Measurements from ENCODE around the gene PALB2. TPM values are rescaled to one million over a fixed set of nuclear protein-coding genes. Genes with fewer than 3 reads are reported as not detected.
"Not testable (repeated sequence)": the region's sequence is repeated elsewhere in the genome, so short reads cannot be mapped to it uniquely, and the experiment has no call there.

PALB2 gene
- total RNA-seq, 2 donors from 2014 or later = 8.2 to 8.7 TPM

- no peaks in the 10 kb centered on the region for H3K9me3 ChIP-seq (ENCODE audit: control insufficient read depth, low read length, poor library complexity, severe bottlenecking)
- Mint-ChIP-seq H3K36me3 (ENCODE audit: low read depth) (peaks cover 2% of the 10 kb centered on the region), H3K27me3 (no peaks in the 10 kb centered on the region), H3K4me3 (no peak overlapping the region), H3K27ac (no peak overlapping the region), H3K4me1 (peaks cover 11% of the 10 kb centered on the region)
- ATAC-seq = no peak
- DNase-seq = no peak
Measured at GRCh38 chr16:23668873-23669272, 27.8 kb upstream of the PALB2 start.

- H3K27me3 Mint-ChIP-seq = no peaks in the 10 kb centered on the region
- peaks cover 2% of the 10 kb centered on the region for H3K36me3 Mint-ChIP-seq (ENCODE audit: low read depth)
- no peaks in the 10 kb centered on the region for H3K9me3 ChIP-seq (ENCODE audit: control insufficient read depth, low read length, poor library complexity, severe bottlenecking)
- H3K4me1 Mint-ChIP-seq = peaks cover 11% of the 10 kb centered on the region
- no peak overlapping the region for H3K4me3 Mint-ChIP-seq
- DNase-seq (no peak), ATAC-seq (no peak)
- no peak overlapping the region for H3K27ac Mint-ChIP-seq
Measured at GRCh38 chr16:23668225-23668624, 27.1 kb upstream of the PALB2 start.

DNA sequence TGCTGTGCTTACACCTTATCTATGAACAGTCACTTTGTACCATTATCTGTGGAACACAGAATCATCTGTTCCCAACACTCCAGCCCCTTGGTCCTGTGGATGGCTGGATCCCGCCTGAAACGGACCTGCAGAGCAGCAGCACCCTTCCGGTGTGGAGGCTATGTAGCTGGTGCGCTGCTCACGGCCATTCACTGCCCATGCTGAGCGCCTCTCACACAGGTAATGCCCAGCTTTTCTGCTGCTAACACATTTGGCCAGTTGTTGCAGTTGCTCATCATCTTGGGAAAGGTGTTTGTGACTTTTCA is 26.2 kb upstream of the PALB2 start:
- H3K4me3 Mint-ChIP-seq = no peak overlapping the region
- ATAC-seq = no peak
- H3K4me1 Mint-ChIP-seq = peaks cover 11% of the 10 kb centered on the region
- no peaks in the 10 kb centered on the region for H3K27me3 Mint-ChIP-seq
- no peak for DNase-seq
- H3K27ac Mint-ChIP-seq = no peak overlapping the region
- no peaks in the 10 kb centered on the region for H3K9me3 ChIP-seq (ENCODE audit: control insufficient read depth, low read length, poor library complexity, severe bottlenecking)
- peaks cover 2% of the 10 kb centered on the region for H3K36me3 Mint-ChIP-seq (ENCODE audit: low read depth)

DNA sequence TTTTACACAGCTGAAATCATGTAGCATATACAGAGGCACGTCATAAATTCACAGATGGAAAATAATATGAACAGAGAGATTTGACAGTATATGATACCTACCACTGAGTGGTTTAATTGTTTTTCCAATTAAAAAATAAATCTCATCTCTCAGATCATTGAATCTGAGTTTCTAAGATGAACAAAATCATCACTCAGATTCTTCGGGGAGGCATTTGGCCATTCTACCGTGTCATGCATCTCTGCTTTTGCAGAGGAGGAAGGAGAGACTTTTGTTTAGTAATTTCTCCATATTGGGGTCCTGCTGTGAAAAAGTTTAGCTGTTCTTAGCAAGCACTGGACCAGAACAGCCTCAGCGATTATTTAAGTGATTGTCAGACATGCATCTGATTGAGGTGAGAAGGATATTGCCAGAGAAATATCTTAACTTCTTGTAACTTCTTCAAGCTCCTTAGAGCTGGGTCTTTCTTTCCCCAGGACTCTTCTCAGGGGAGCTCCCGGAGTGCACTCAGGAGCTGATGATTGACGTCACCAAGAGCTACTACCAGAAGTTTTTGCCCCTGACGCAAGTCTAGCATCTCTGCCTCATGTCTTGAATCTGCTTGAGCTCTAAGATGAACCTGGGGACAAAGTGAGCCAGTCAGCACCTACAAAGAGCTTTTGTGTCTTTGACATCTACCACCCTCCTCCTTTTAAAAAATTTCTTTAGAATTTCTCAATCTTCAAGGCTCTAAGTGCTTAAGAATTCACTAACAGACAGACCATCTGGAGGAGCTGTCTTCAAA is 25.7 kb upstream of the PALB2 start:
- Mint-ChIP-seq H3K4me3 (no peak overlapping the region), H3K36me3 (ENCODE audit: low read depth) (peaks cover 2% of the 10 kb centered on the region), H3K4me1 (peaks cover 11% of the 10 kb centered on the region), H3K27ac (no peak overlapping the region), H3K27me3 (no peaks in the 10 kb centered on the region)
- no peak for DNase-seq
- ATAC-seq = no peak
- no peaks in the 10 kb centered on the region for H3K9me3 ChIP-seq (ENCODE audit: control insufficient read depth, low read length, poor library complexity, severe bottlenecking)

GRCh38 chr16:23663918-23664317 is 22.8 kb upstream of the PALB2 start:
- no peaks in the 10 kb centered on the region for H3K9me3 ChIP-seq (ENCODE audit: control insufficient read depth, low read length, poor library complexity, severe bottlenecking)
- DNase-seq (no peak), ATAC-seq (no peak)
- Mint-ChIP-seq H3K4me3 (no peak overlapping the region), H3K27ac (no peak overlapping the region), H3K27me3 (no peaks in the 10 kb centered on the region), H3K4me1 (peaks cover 3% of the 10 kb centered on the region), H3K36me3 (ENCODE audit: low read depth) (peaks cover 3% of the 10 kb centered on the region)

GRCh38 chr16:23651943-23652468 is 10.9 kb upstream of the PALB2 start:
- no peak overlapping the region for H3K4me3 Mint-ChIP-seq
- H3K27ac Mint-ChIP-seq = no peak overlapping the region
- H3K9me3 ChIP-seq (ENCODE audit: control insufficient read depth, low read length, poor library complexity, severe bottlenecking) = no peaks in the 10 kb centered on the region
- H3K36me3 Mint-ChIP-seq (ENCODE audit: low read depth) = peaks cover 8% of the 10 kb centered on the region
- no peaks in the 10 kb centered on the region for H3K27me3 Mint-ChIP-seq
- no peak for ATAC-seq
- H3K4me1 Mint-ChIP-seq = peaks cover 30% of the 10 kb centered on the region
- no peak for DNase-seq

GRCh38 chr16:23650674-23651416 is 9.7 kb upstream of the PALB2 start:
- H3K9me3 ChIP-seq (ENCODE audit: control insufficient read depth, low read length, poor library complexity, severe bottlenecking) = no peaks in the 10 kb centered on the region
- Mint-ChIP-seq H3K4me1 (peaks cover 35% of the 10 kb centered on the region), H3K27me3 (no peaks in the 10 kb centered on the region), H3K27ac (no peak overlapping the region), H3K36me3 (ENCODE audit: low read depth) (peaks cover 9% of the 10 kb centered on the region), H3K4me3 (no peak overlapping the region)
- no peak for DNase-seq
- ATAC-seq = no peak

- Mint-ChIP-seq H3K36me3 (ENCODE audit: low read depth) (peaks cover 9% of the 10 kb centered on the region), H3K4me1 (peaks cover 39% of the 10 kb centered on the region), H3K4me3 (peak overlapping the region; percentile 96), H3K27ac (peak overlapping the region; percentile 96), H3K27me3 (no peaks in the 10 kb centered on the region)
- ATAC-seq (no peak), DNase-seq (no peak)
- H3K9me3 ChIP-seq (ENCODE audit: control insufficient read depth, low read length, poor library complexity, severe bottlenecking) = no peaks in the 10 kb centered on the region
Measured at GRCh38 chr16:23642246-23642774, 1.2 kb upstream of the PALB2 start.

- no peak for ATAC-seq
- Mint-ChIP-seq H3K27me3 (no peaks in the 10 kb centered on the region), H3K4me1 (peaks cover 30% of the 10 kb centered on the region), H3K36me3 (ENCODE audit: low read depth) (peaks cover 9% of the 10 kb centered on the region), H3K4me3 (peak overlapping the region; percentile 96), H3K27ac (peak overlapping the region; percentile 96)
- no peak for DNase-seq
- H3K9me3 ChIP-seq (ENCODE audit: control insufficient read depth, low read length, poor library complexity, severe bottlenecking) = no peaks in the 10 kb centered on the region
Measured at GRCh38 chr16:23640615-23640930, 537 bp downstream of the PALB2 start.

GRCh38 chr16:23635958-23636357 is 5.2 kb downstream of the PALB2 start:
- DNase-seq = no peak
- no peaks in the 10 kb centered on the region for H3K27me3 Mint-ChIP-seq
- H3K36me3 Mint-ChIP-seq (ENCODE audit: low read depth) = peaks cover 5% of the 10 kb centered on the region
- H3K27ac Mint-ChIP-seq = peak overlapping the region; percentile 39
- ATAC-seq = no peak
- H3K9me3 ChIP-seq (ENCODE audit: control insufficient read depth, low read length, poor library complexity, severe bottlenecking) = no peaks in the 10 kb centered on the region
- H3K4me3 Mint-ChIP-seq = no peak overlapping the region
- H3K4me1 Mint-ChIP-seq = peaks cover 15% of the 10 kb centered on the region

- no peak for DNase-seq
Measured at GRCh38 chr16:23634461-23635036, 6.6 kb downstream of the PALB2 start.

DNA sequence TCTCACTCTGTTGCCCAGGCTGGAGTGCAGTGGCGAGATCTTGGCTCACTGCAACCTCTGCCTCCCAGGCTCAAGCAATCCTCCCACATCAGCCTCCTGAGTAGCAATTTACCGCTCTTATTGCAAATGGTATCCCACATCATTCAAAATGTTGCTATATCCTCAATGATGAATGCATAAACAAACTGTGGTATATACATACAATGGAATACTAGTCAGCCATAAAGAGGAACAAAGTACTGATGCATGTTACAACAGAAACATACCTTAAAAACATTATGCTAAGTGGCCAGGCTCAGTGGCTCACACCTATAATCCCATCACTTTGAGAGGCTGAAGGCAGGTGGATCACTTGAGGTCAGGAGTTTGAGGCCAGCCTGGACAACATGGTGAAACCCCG is 9.2 kb downstream of the PALB2 start:
- H3K27me3 Mint-ChIP-seq; H3K36me3 Mint-ChIP-seq (ENCODE audit: low read depth): not testable (repeated sequence)

More at GRCh38 chr16:23634461-23635036, 6.6 kb downstream of the PALB2 start:
- Mint-ChIP-seq H3K36me3 (ENCODE audit: low read depth) (peaks cover 5% of the 10 kb centered on the region), H3K4me1 (peaks cover 9% of the 10 kb centered on the region), H3K4me3 (no peak overlapping the region), H3K27me3 (no peaks in the 10 kb centered on the region), H3K27ac (no peak overlapping the region)
- no peaks in the 10 kb centered on the region for H3K9me3 ChIP-seq (ENCODE audit: control insufficient read depth, low read length, poor library complexity, severe bottlenecking)
- no peak for ATAC-seq

GRCh38 chr16:23629516-23629915 is 11.6 kb downstream of the PALB2 start:
- H3K27ac Mint-ChIP-seq = no peak overlapping the region
- H3K36me3 Mint-ChIP-seq (ENCODE audit: low read depth) = peaks cover 3% of the 10 kb centered on the region
- ATAC-seq (no peak), DNase-seq (no peak)
- H3K4me1 Mint-ChIP-seq = peaks cover 4% of the 10 kb centered on the region
- H3K9me3 ChIP-seq (ENCODE audit: control insufficient read depth, low read length, poor library complexity, severe bottlenecking) = no peaks in the 10 kb centered on the region
- no peak overlapping the region for H3K4me3 Mint-ChIP-seq
- H3K27me3 Mint-ChIP-seq = no peaks in the 10 kb centered on the region

More for the DNA sequence above, 9.2 kb downstream of the PALB2 start:
- ATAC-seq; DNase-seq; H3K9me3 ChIP-seq (ENCODE audit: control insufficient read depth, low read length, poor library complexity, severe bottlenecking); H3K4me1 Mint-ChIP-seq; H3K4me3 Mint-ChIP-seq; H3K27ac Mint-ChIP-seq: not testable (repeated sequence)

Data from T-helper 17 cell (primary cell).